Tibial nerve (tissue), 3 donors: ENCODE measurements around the gene UGT1A4.

ENCODE experiments used
- CTCF ChIP-seq, 5 experiments: fragments of 200-600 bp in 3 of 5; fragments of 450-650 bp in 2 of 5; sonication (generic) in 3 of 5; IDR thresholded peaks; one replicate each; pipeline ENCODE4 v1.5.1; 2016 to 2019; ENCODE audit warnings: antibody characterized with exemption in 5 of 5, mild to moderate bottlenecking in 3 of 5, moderate library complexity in 2 of 5
- POLR2A ChIP-seq, 2 donors: fragments of 450-650 bp; IDR thresholded peaks; one replicate each; pipeline ENCODE4 v1.6.1; 2017; ENCODE audit warnings: antibody characterized with exemption in 2 of 2, mild to moderate bottlenecking in 2 of 2, moderate library complexity in 2 of 2

GRCh38 chr2:233821196-233821595, 102.7 kb downstream of the UGT1A4 start:
- no peak for TF ChIP-seq POLR2A (IDR thresholded peaks at IDR 0.05)
- TF ChIP-seq CTCF (IDR thresholded peaks at IDR 0.05), result no peak
